Activated CD4-positive, alpha-beta memory T cell treated with anti-CD3 and anti-CD28 coated beads for 36 hours (primary cell): ENCODE results near the gene C20orf204. TPM values are rescaled to one million over a fixed set of nuclear protein-coding genes. Genes with fewer than 3 reads are reported as not detected.

Source experiments
- CTCF ChIA-PET: fragments of 350-600 bp; sonication (Branson Sonifier 250); formaldehyde crosslinking; loops from one replicate; lab custom pipeline; 2021; ENCODE audit warnings: antibody characterized with exemption, inconsistent platforms; lab: Charles Lee
- POLR2A ChIA-PET: fragments of 350-600 bp; sonication (Branson Sonifier 250); formaldehyde crosslinking; loops from one replicate; lab custom pipeline; 2021; ENCODE audit warnings: antibody characterized with exemption; lab: Charles Lee
- DNase-seq: peaks from one replicate; pipeline ENCODE4 v3.0.0-alpha.2; 2020
- H3K27ac Mint-ChIP-seq: one replicate; pipeline ENCODE4 v1.8.0; 2021; ENCODE audit warnings: mixed read lengths
- H3K27me3 Mint-ChIP-seq: one replicate; pipeline ENCODE4 v1.8.0; 2021; ENCODE audit warnings: mixed read lengths
- H3K36me3 Mint-ChIP-seq: one replicate; pipeline ENCODE4 v1.8.0; 2021; ENCODE audit warnings: mixed read lengths
- H3K4me1 Mint-ChIP-seq: one replicate; pipeline ENCODE4 v1.8.0; 2021; ENCODE audit warnings: low read depth, mixed read lengths
- H3K4me3 Mint-ChIP-seq: one replicate; pipeline ENCODE4 v1.8.0; 2021; ENCODE audit warnings: mild to moderate bottlenecking, mixed read lengths
- H3K9me3 Mint-ChIP-seq: one replicate; pipeline ENCODE4 v1.8.0; 2021; ENCODE audit warnings: mixed read lengths
- intact Hi-C: fragments of 100-400 bp; cut with micrococcal nuclease; formaldehyde crosslinking; loops from one replicate; pipeline ENCODE4 v1.15.1; 2023
- total RNA-seq, 2 experiments: library from RNA; stranded (reverse); gene quantifications; one replicate each; pipeline ENCODE4 v1.2.3, GENCODE V29; 2021

The C20orf204 gene
- total RNA-seq, 2 experiments from 2014 or later, result 3.1 TPM

GRCh38 chr20:64030371-64031134 is 5.4 kb upstream of the C20orf204 start:
- ChIA-PET CTCF (interaction anchor here (1.0 kb wide), 1 partner anchor 9 kb away, joined by 5 read pairs; no protein-coding TSS in a partner anchor), POLR2A (no interaction called here)
- Mint-ChIP-seq H3K4me1 (peaks cover 19% of the 10 kb centered on the region), H3K27me3 (no peaks in the 10 kb centered on the region), H3K4me3 (no peak overlapping the region), H3K9me3 (no peaks in the 10 kb centered on the region), H3K36me3 (peaks cover 45% of the 10 kb centered on the region), H3K27ac (no peak overlapping the region)
- DNase-seq, result no peak
- intact Hi-C loops, result no loop called here

- no peak for DNase-seq
- H3K27ac Mint-ChIP-seq, result no peak overlapping the region
- POLR2A ChIA-PET, result interaction anchor here (0.6 kb wide), 1 partner anchor 132 kb away, joined by 3 read pairs; no protein-coding TSS in a partner anchor
- peaks cover 31% of the 10 kb centered on the region for H3K4me1 Mint-ChIP-seq
- H3K27me3 Mint-ChIP-seq, result no peaks in the 10 kb centered on the region
- CTCF ChIA-PET, result interaction anchor here (1.0 kb wide), 1 partner anchor 18 kb away, joined by 3 read pairs; no protein-coding TSS in a partner anchor
- no peaks in the 10 kb centered on the region for H3K9me3 Mint-ChIP-seq
- no peak overlapping the region for H3K4me3 Mint-ChIP-seq
- intact Hi-C loops, result no loop called here
- H3K36me3 Mint-ChIP-seq, result peaks cover 38% of the 10 kb centered on the region
Observed at GRCh38 chr20:64031822-64032314, 4.1 kb upstream of the C20orf204 start.

GRCh38 chr20:64032706-64033624 is 3.0 kb upstream of the C20orf204 start:
- Mint-ChIP-seq H3K36me3 (peaks cover 31% of the 10 kb centered on the region), H3K9me3 (no peaks in the 10 kb centered on the region), H3K4me1 (peaks cover 39% of the 10 kb centered on the region), H3K27ac (peak overlapping the region; percentile 96), H3K27me3 (peaks cover 2% of the 10 kb centered on the region), H3K4me3 (no peak overlapping the region)
- intact Hi-C loops, result no loop called here
- no peak for DNase-seq
- POLR2A ChIA-PET, result interaction anchor here (0.6 to 1.3 kb wide), 3 partner anchors 54 to 430 kb away, joined by 3 read pairs; partner anchors contain the start of gene SAMD10
- CTCF ChIA-PET, result no interaction called here

- no peak for DNase-seq
- H3K36me3 Mint-ChIP-seq, result peaks cover 25% of the 10 kb centered on the region
- peaks cover 39% of the 10 kb centered on the region for H3K4me1 Mint-ChIP-seq
- intact Hi-C loops, result loop anchor here (2.0 kb wide), 1 partner anchor 77 kb away; the partner anchor contains the start of gene UCKL1
- no peaks in the 10 kb centered on the region for H3K9me3 Mint-ChIP-seq
- H3K27ac Mint-ChIP-seq, result peak overlapping the region; percentile 96
- peaks cover 2% of the 10 kb centered on the region for H3K27me3 Mint-ChIP-seq
- no peak overlapping the region for H3K4me3 Mint-ChIP-seq
- CTCF ChIA-PET, result interaction anchor here (1.0 kb wide), 1 partner anchor 17 kb away, joined by 3 read pairs; no protein-coding TSS in a partner anchor
- POLR2A ChIA-PET, result interaction anchor here (1.3 kb wide), 1 partner anchor 55 kb away, joined by 3 read pairs; the partner anchor contains the start of gene SAMD10
Observed at GRCh38 chr20:64033981-64034493, 1.9 kb upstream of the C20orf204 start.

- peak; percentile 72 for DNase-seq
Observed at GRCh38 chr20:64035066-64035932, 683 bp upstream of the C20orf204 start.

GRCh38 chr20:64036346-64037198 is 590 bp downstream of the C20orf204 start:
- ChIA-PET POLR2A (interaction anchor here (1.1 kb wide), 1 partner anchor 56 kb away, joined by 3 read pairs; the partner anchor contains the start of gene PRPF6), CTCF (interaction anchor here (0.5 to 5.8 kb wide), 5 partner anchors 23 to 66 kb away, joined by 3 to 38 read pairs (median 3); no protein-coding TSS in a partner anchor)
- H3K36me3 Mint-ChIP-seq, result peaks cover 9% of the 10 kb centered on the region
- peak overlapping the region; percentile 70 for H3K27ac Mint-ChIP-seq
- intact Hi-C loops, result no loop called here
- H3K4me3 Mint-ChIP-seq, result no peak overlapping the region
- peaks cover 2% of the 10 kb centered on the region for H3K27me3 Mint-ChIP-seq
- peaks cover 42% of the 10 kb centered on the region for H3K4me1 Mint-ChIP-seq
- no peaks in the 10 kb centered on the region for H3K9me3 Mint-ChIP-seq
- DNase-seq, result peak; percentile 55

More at GRCh38 chr20:64035066-64035932, 683 bp upstream of the C20orf204 start:
- Mint-ChIP-seq H3K4me3 (peak overlapping the region; percentile 21), H3K4me1 (peaks cover 39% of the 10 kb centered on the region), H3K27me3 (peaks cover 2% of the 10 kb centered on the region), H3K27ac (peak overlapping the region; percentile 96), H3K36me3 (peaks cover 15% of the 10 kb centered on the region), H3K9me3 (no peaks in the 10 kb centered on the region)
- POLR2A ChIA-PET, result no interaction called here
- intact Hi-C loops, result loop anchor here (1.0 to 2.0 kb wide), 2 partner anchors 23 to 78 kb away; partner anchors contain the start of gene UCKL1
- CTCF ChIA-PET, result interaction anchor here (0.8 to 5.8 kb wide), 3 partner anchors 15 to 57 kb away, joined by 3 to 38 read pairs (median 3); no protein-coding TSS in a partner anchor

GRCh38 chr20:64037199-64037497 is 1.2 kb downstream of the C20orf204 start:
- peaks cover 43% of the 10 kb centered on the region for H3K4me1 Mint-ChIP-seq
- no peak overlapping the region for H3K4me3 Mint-ChIP-seq
- POLR2A ChIA-PET, result interaction anchor here (1.1 kb wide), 1 partner anchor 56 kb away, joined by 3 read pairs; the partner anchor contains the start of gene PRPF6

GRCh38 chr20:64037498-64038213 is 1.7 kb downstream of the C20orf204 start:
- H3K27ac Mint-ChIP-seq, result peak overlapping the region; percentile 64
- CTCF ChIA-PET, result interaction anchor here (0.5 to 5.8 kb wide), 27 partner anchors 11 to 595 kb away, joined by 3 to 59 read pairs (median 6); partner anchors contain the start of genes LKAAEAR1, PRPF6, PTK6 and SAMD10
- H3K4me3 Mint-ChIP-seq, result peak overlapping the region; percentile 55
- peaks cover 44% of the 10 kb centered on the region for H3K4me1 Mint-ChIP-seq
- peaks cover 9% of the 10 kb centered on the region for H3K36me3 Mint-ChIP-seq
- POLR2A ChIA-PET, result interaction anchor here (0.9 to 1.7 kb wide), 4 partner anchors 20 to 173 kb away, joined by 3 to 13 read pairs (median 4); partner anchors contain the start of genes PRPF6, SAMD10 and TPD52L2
- H3K27me3 Mint-ChIP-seq, result peaks cover 2% of the 10 kb centered on the region
- DNase-seq, result peak; percentile 38
- intact Hi-C loops, result loop anchor here (1.0 kb wide), 1 partner anchor 57 kb away; no protein-coding TSS in a partner anchor
- no peaks in the 10 kb centered on the region for H3K9me3 Mint-ChIP-seq

More at GRCh38 chr20:64037199-64037497, 1.2 kb downstream of the C20orf204 start:
- DNase-seq, result no peak
- Mint-ChIP-seq H3K36me3 (peaks cover 9% of the 10 kb centered on the region), H3K27ac (no peak overlapping the region), H3K9me3 (no peaks in the 10 kb centered on the region), H3K27me3 (peaks cover 2% of the 10 kb centered on the region)
- intact Hi-C loops, result no loop called here
- CTCF ChIA-PET, result interaction anchor here (0.5 to 5.8 kb wide), 7 partner anchors 22 to 66 kb away, joined by 3 to 38 read pairs (median 3); no protein-coding TSS in a partner anchor

GRCh38 chr20:64038224-64038564 is 2.2 kb downstream of the C20orf204 start:
- Mint-ChIP-seq H3K9me3 (no peaks in the 10 kb centered on the region), H3K4me3 (no peak overlapping the region), H3K27me3 (peaks cover 2% of the 10 kb centered on the region), H3K36me3 (peaks cover 9% of the 10 kb centered on the region), H3K4me1 (peaks cover 44% of the 10 kb centered on the region), H3K27ac (no peak overlapping the region)
- ChIA-PET CTCF (interaction anchor here (0.7 to 5.8 kb wide), 32 partner anchors 9 to 596 kb away, joined by 3 to 59 read pairs (median 6); partner anchors contain the start of genes LKAAEAR1, PRPF6, PTK6 and RGS19), POLR2A (interaction anchor here (0.7 to 1.7 kb wide), 4 partner anchors 19 to 173 kb away, joined by 3 to 13 read pairs (median 4); partner anchors contain the start of genes PRPF6, SAMD10, TCEA2 and TPD52L2)
- DNase-seq, result no peak
- intact Hi-C loops, result loop anchor here (1.0 kb wide), 1 partner anchor 58 kb away; no protein-coding TSS in a partner anchor
